Adrenal gland (tissue), 5 donors: Measurements from ENCODE around the gene EPDR1.

Source experiments
- POLR2A ChIP-seq, 2 donors: fragments of 450-650 bp; IDR thresholded peaks; one replicate each; pipeline ENCODE4 v1.6.1; 2017; ENCODE audit warnings: antibody characterized with exemption in 2 of 2, mild to moderate bottlenecking in 2 of 2, moderate library complexity in 1 of 2
- TF ChIP-seq, protein P1 (sequence below), 6 experiments: fragments of 450-650 bp in 4 of 6; fragments of 200-600 bp in 2 of 6; sonication (generic) in 1 of 6; IDR thresholded peaks; 1 replicate in 5 of 6; 2 replicates in 1 of 6; pipeline versions ENCODE4 v1.5.1 to v1.8.0; 2016 to 2021; ENCODE audit warnings: antibody characterized with exemption in 6 of 6, mild to moderate bottlenecking in 2 of 6, moderate library complexity in 1 of 6
- donor health status: DM: no; HTN: no; CAD: no.

DNA sequence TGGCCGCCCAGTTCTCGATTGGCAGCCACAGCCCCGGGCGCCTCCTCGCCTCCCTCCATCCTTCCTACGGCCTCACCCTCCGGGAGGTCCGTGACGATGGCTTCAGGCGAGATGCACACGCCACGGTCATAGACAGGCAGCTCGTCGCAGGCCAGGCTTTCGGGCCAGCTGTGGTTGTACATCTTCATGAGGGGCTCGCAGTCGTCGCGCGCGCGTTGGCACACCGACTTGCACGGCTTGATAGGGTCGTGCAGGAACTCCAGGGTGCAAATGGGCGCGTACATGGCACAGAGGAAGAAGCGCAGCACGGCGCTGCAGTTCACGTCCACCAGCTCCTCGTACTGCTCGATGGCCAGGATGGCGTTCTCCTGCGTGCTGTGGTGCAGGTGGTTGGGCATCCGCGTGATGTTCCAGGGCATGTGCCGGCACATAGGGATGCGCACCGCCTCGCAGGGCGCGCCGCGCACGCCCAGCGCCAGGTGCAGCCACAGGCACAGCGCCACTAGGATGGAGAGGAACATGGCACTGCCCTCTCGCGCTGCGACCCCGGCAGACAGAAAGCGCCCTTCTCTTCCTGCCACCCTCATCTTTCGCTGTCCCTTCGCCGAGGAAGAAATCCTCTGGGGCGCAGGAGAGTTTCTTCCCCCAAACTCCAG, 4.3 kb upstream of the EPDR1 start:
- TF ChIP-seq, protein P1, sequence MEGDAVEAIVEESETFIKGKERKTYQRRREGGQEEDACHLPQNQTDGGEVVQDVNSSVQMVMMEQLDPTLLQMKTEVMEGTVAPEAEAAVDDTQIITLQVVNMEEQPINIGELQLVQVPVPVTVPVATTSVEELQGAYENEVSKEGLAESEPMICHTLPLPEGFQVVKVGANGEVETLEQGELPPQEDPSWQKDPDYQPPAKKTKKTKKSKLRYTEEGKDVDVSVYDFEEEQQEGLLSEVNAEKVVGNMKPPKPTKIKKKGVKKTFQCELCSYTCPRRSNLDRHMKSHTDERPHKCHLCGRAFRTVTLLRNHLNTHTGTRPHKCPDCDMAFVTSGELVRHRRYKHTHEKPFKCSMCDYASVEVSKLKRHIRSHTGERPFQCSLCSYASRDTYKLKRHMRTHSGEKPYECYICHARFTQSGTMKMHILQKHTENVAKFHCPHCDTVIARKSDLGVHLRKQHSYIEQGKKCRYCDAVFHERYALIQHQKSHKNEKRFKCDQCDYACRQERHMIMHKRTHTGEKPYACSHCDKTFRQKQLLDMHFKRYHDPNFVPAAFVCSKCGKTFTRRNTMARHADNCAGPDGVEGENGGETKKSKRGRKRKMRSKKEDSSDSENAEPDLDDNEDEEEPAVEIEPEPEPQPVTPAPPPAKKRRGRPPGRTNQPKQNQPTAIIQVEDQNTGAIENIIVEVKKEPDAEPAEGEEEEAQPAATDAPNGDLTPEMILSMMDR (IDR thresholded peaks at IDR 0.05): no peak
- TF ChIP-seq POLR2A (IDR thresholded peaks at IDR 0.05): no peak
